OCI-LY7 (cell line): ENCODE data around the gene LCP2. TPM values are rescaled to one million over a fixed set of nuclear protein-coding genes. Genes with fewer than 3 reads are reported as not detected.

Experiments used
- BruUV-seq: library from RNA; stranded (reverse); fragments of 400-500 nt; replicated peaks from 2 replicates; lab custom pipeline; 2021; lab: Mats Ljungman, UMichigan
- CTCF ChIA-PET: fragments of 300-600 bp; sonication (Branson Sonifier 250); formaldehyde crosslinking; loops from one replicate; lab custom pipeline; 2022; ENCODE audit warnings: antibody characterized with exemption; ENCODE audit not compliant: unreplicated experiment; lab: Charles Lee
- POLR2A ChIA-PET: fragments of 300-600 bp; sonication (Branson Sonifier 250); formaldehyde crosslinking; loops from one replicate; lab custom pipeline; 2022; ENCODE audit warnings: antibody characterized with exemption; lab: Charles Lee
- DNase-seq: peaks from one replicate; pipeline ENCODE4 v3.0.0-alpha.2; 2015; ENCODE audit warnings: low spot score
- H2AFZ ChIP-seq: fragments of 200-600 bp; sonication (generic), shearing (Covaris generic); 2 replicates; pipeline ENCODE4 v1.6.1; 2014; ENCODE audit warnings: mild to moderate bottlenecking, antibody characterized with exemption, low read length, moderate library complexity
- H3K27ac ChIP-seq: fragments of 200-600 bp; sonication (generic); 2 replicates; pipeline ENCODE4 v1.5.1; 2014; ENCODE audit warnings: mixed run types, low read depth, mild to moderate bottlenecking, moderate library complexity, low read length, inconsistent platforms; ENCODE audit not compliant: poor library complexity, severe bottlenecking
- H3K36me3 ChIP-seq: fragments of 200-600 bp; sonication (generic); 2 replicates; pipeline ENCODE4 v1.6.1; 2014; ENCODE audit warnings: mild to moderate bottlenecking, antibody characterized with exemption, low read length, moderate library complexity, mixed read lengths; ENCODE audit not compliant: insufficient read depth
- H3K4me1 ChIP-seq: fragments of 200-600 bp; sonication (generic); 2 replicates; pipeline ENCODE4 v1.5.1; 2014; ENCODE audit warnings: mild to moderate bottlenecking, low read length; ENCODE audit not compliant: insufficient read depth, poor library complexity, severe bottlenecking
- H3K4me2 ChIP-seq: fragments of 200-600 bp; sonication (generic); 2 replicates; pipeline ENCODE4 v1.6.1; 2014; ENCODE audit warnings: mild to moderate bottlenecking, low read length
- H3K4me3 ChIP-seq: fragments of 200-600 bp; sonication (generic); 2 replicates; pipeline ENCODE4 v1.5.1; 2014; ENCODE audit warnings: mild to moderate bottlenecking, low read depth, low read length; ENCODE audit not compliant: poor library complexity, severe bottlenecking
- H3K79me2 ChIP-seq: fragments of 200-600 bp; sonication (generic); 2 replicates; pipeline ENCODE4 v1.6.1; 2016; ENCODE audit warnings: low read depth, mild to moderate bottlenecking, low read length, moderate library complexity, mixed read lengths; ENCODE audit not compliant: insufficient read depth
- H3K9me2 ChIP-seq: fragments of 200-600 bp; sonication (generic); 2 replicates; pipeline ENCODE4 v1.6.1; 2016; ENCODE audit warnings: mild to moderate bottlenecking, low read length, mixed read lengths; ENCODE audit not compliant: insufficient read depth
- H3K9me3 ChIP-seq: fragments of 200-600 bp; sonication (generic); 2 replicates; pipeline ENCODE4 v1.6.1; 2014; ENCODE audit warnings: mild to moderate bottlenecking, mixed run types, low read length, mixed read lengths
- H4K20me1 ChIP-seq: fragments of 200-600 bp; sonication (generic); 2 replicates; pipeline ENCODE4 v1.6.1; 2014; ENCODE audit warnings: mild to moderate bottlenecking, antibody characterized with exemption, low read length, moderate library complexity, mixed read lengths; ENCODE audit not compliant: insufficient read depth
- CTCF ChIP-seq: fragments of 200-600 bp; sonication (generic); conservative IDR thresholded peaks from 2 replicates; pipeline ENCODE4 v1.5.1; 2014; ENCODE audit warnings: mild to moderate bottlenecking, antibody characterized with exemption, low read length, moderate library complexity, mixed read lengths
- EZH2phosphoT487 ChIP-seq: fragments of 200-600 bp; sonication (generic); IDR thresholded peaks from 2 replicates; pipeline ENCODE4 v1.6.1; 2018; ENCODE audit warnings: low read depth, borderline replicate concordance, mild to moderate bottlenecking, mixed run types, antibody characterized with exemption, low read length, moderate library complexity, mixed read lengths
- intact Hi-C: fragments of 100-400 bp; cut with micrococcal nuclease; formaldehyde crosslinking; loops from one replicate; pipeline ENCODE4 v1.10.0; 2022; ENCODE audit not compliant: unreplicated experiment
- total RNA-seq, 2 experiments: library from RNA; depleted of rRNA in 1 of 2; stranded (reverse); fragments of >200 nt in 1 of 2; shearing (Covaris generic) in 1 of 2; gene quantifications; 2 replicates each; pipeline ENCODE4 v1.2.3, GENCODE V29; 2014 to 2022

LCP2 gene
- total RNA-seq, 2 experiments from 2014 or later, result 2.6 TPM; not detected in 1

DNA sequence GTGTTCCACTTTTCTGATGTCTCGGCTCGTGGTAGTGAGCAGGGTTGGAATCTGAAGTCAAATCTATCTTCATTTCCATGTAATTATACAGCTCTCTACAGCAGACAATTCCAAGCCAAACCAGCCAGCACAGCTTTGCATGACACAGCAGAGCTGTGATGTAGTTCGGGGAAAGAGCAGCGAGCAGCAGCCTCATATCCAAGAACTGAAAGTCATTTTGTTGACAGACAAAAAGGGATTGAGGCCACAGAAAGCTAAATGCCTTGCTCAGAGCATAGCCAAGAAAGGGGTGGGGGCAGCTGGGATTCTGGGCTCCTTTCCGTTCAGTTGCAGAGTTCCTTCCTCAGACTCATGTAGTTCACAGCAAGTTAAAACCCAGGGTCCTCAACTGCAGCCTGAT lies 32.1 kb downstream of the LCP2 start:
- H3K9me2 ChIP-seq, result no peaks in the 10 kb centered on the region
- H2AFZ ChIP-seq, result no peak overlapping the region
- H3K79me2 ChIP-seq, result no peaks in the 10 kb centered on the region
- no TSS peak for BruUV-seq
- H3K27ac ChIP-seq, result no peak overlapping the region
- ChIA-PET CTCF (interaction anchor here (1.0 kb wide), 1 partner anchor 40 kb away, joined by 3 read pairs; no protein-coding TSS in a partner anchor), POLR2A (interaction anchor here (0.7 to 1.9 kb wide), 5 partner anchors 65 to 1077 kb away, joined by 3 to 8 read pairs (median 4); no protein-coding TSS in a partner anchor)
- no peak for DNase-seq
- no peaks in the 10 kb centered on the region for H3K9me3 ChIP-seq
- H3K4me3 ChIP-seq, result no peak overlapping the region
- H3K4me1 ChIP-seq, result peaks cover 6% of the 10 kb centered on the region
- no peaks in the 10 kb centered on the region for H4K20me1 ChIP-seq
- no peak for TF ChIP-seq EZH2phosphoT487
- no peak for TF ChIP-seq CTCF
- intact Hi-C loops, result no loop called here
- H3K4me2 ChIP-seq, result no peak overlapping the region
- H3K36me3 ChIP-seq, result no peaks in the 10 kb centered on the region

GRCh38 chr5:170263906-170264305 lies 33.7 kb downstream of the LCP2 start:
- no peaks in the 10 kb centered on the region for H3K79me2 ChIP-seq
- ChIA-PET CTCF (no interaction called here), POLR2A (no interaction called here)
- H3K4me1 ChIP-seq, result peaks cover 6% of the 10 kb centered on the region
- no peaks in the 10 kb centered on the region for H3K9me3 ChIP-seq
- DNase-seq, result no peak
- no peak overlapping the region for H3K4me3 ChIP-seq
- H3K9me2 ChIP-seq, result no peaks in the 10 kb centered on the region
- intact Hi-C loops, result no loop called here
- H3K36me3 ChIP-seq, result no peaks in the 10 kb centered on the region
- no peaks in the 10 kb centered on the region for H4K20me1 ChIP-seq
- no peak overlapping the region for H3K27ac ChIP-seq
- TF ChIP-seq CTCF, result no peak
- no peak for TF ChIP-seq EZH2phosphoT487
- no TSS peak for BruUV-seq
- no peak overlapping the region for H3K4me2 ChIP-seq
- H2AFZ ChIP-seq, result no peak overlapping the region

DNA sequence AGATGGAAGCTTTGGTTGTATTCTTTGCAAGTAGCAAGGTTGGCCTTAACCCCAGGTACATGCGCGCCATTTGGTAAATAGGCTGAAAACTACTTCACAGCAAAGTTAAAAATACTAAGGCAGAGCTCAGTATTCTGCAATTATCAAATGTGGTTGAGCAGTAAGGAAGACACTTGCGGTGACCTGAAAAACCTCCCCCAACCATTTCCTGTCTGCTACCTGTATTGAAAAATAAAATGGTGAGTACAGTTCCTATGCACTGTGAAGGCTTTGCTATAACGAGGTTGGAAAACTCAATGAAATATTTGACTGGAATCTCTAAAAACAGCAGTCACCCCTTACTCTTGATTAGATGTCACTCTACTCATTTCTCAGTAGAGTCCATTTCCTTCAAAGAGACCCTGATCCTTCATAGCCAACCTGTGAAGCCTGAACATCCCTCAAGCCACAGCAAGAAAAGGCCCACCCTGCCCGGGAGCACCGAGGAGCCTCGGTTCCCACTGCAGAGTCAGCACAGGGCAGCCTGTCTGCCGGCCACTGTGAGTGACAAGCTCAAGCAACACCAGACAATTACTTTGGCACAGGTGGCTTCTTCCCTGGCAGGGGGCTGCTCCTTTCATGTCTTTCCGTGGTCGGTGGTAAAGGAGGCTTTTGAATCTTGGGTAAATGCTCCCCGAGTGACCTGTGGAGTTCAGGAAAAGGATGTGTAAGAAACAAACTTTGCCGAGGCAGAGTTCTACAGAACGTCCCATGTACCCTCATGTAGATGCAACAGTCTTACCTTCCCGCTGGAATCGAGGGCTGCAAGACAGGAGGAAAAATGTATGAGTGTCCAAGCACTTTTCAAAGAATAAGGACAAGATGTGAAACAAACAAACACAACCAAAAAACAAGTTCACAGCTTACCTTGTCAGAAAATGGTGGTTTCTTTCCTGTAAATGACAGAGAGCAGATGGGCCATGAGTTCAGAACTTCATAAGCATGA lies 35.2 kb downstream of the LCP2 start:
- DNase-seq, result no peak
- H2AFZ ChIP-seq, result no peak overlapping the region

More for the DNA sequence above, 35.2 kb downstream of the LCP2 start:
- Histone ChIP-seq H3K4me1 (no peaks in the 10 kb centered on the region), H3K36me3 (no peaks in the 10 kb centered on the region), H3K9me2 (no peaks in the 10 kb centered on the region), H3K4me2 (no peak overlapping the region), H4K20me1 (no peaks in the 10 kb centered on the region), H3K9me3 (no peaks in the 10 kb centered on the region), H3K79me2 (no peaks in the 10 kb centered on the region), H3K27ac (no peak overlapping the region), H3K4me3 (no peak overlapping the region)
- no peak for TF ChIP-seq CTCF
- TF ChIP-seq EZH2phosphoT487, result no peak
- CTCF ChIA-PET, result no interaction called here
- no TSS peak for BruUV-seq
- intact Hi-C loops, result no loop called here
- POLR2A ChIA-PET, result interaction anchor here (0.7 kb wide), 1 partner anchor 389 kb away, joined by 3 read pairs; no protein-coding TSS in a partner anchor
